ENCODE results near the gene PTPRD. TPM values are rescaled to one million over a fixed set of nuclear protein-coding genes. Genes with fewer than 3 reads are reported as not detected.

The PTPRD gene
- total RNA-seq, 1 donor = 11.5 TPM

DNA sequence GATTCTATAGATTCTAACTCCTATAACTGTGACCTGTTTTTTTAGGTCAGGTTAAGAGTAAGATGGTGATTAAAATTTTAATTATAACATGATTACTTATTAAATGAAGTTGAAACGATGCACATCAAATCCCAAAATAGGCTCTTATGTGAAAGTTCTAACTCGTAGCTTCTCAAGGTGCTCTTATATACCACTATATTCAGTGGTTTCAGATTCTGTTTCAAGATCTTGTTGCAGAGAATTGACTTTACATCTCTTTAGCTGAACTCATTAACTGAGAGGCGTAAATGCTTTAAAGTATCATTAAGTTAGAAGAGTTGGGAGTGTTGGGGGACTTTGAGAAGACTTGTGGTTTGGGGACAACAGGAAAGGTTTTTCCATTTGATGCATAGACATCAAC lies 1399.8 kb downstream of the PTPRD start:
- H3K4me3 ChIP-seq (ENCODE audit: low read depth, low read length) = no peak overlapping the region
- TF ChIP-seq, protein P1, sequence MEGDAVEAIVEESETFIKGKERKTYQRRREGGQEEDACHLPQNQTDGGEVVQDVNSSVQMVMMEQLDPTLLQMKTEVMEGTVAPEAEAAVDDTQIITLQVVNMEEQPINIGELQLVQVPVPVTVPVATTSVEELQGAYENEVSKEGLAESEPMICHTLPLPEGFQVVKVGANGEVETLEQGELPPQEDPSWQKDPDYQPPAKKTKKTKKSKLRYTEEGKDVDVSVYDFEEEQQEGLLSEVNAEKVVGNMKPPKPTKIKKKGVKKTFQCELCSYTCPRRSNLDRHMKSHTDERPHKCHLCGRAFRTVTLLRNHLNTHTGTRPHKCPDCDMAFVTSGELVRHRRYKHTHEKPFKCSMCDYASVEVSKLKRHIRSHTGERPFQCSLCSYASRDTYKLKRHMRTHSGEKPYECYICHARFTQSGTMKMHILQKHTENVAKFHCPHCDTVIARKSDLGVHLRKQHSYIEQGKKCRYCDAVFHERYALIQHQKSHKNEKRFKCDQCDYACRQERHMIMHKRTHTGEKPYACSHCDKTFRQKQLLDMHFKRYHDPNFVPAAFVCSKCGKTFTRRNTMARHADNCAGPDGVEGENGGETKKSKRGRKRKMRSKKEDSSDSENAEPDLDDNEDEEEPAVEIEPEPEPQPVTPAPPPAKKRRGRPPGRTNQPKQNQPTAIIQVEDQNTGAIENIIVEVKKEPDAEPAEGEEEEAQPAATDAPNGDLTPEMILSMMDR (IDR thresholded peaks at IDR 0.05; ENCODE audit: insufficient read depth, low read length) = no peak
- DNase-seq (ENCODE audit: low read depth) = no peak

DNA sequence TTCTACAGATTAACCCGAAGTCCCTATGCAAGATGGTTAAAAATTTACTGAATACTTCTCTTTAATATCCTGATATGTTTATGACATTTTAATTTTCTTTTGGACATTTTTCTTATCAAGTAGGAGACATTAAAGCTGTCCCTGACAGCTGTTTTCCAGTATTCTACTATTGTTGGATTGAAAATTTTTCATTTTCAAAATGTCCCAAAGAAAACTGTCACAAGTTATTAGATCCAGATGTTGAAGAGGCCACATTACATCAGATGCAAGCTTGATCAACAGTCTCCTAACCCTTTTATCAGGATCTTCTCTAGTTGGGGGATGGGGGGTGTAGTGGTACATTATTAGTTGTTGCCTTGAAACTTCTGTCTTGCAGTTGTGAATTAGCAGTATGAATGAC lies 1410.5 kb downstream of the PTPRD start:
- TF ChIP-seq, protein P1 (IDR thresholded peaks at IDR 0.05; ENCODE audit: insufficient read depth, low read length) = no peak
- DNase-seq (ENCODE audit: low read depth) = no peak
- H3K4me3 ChIP-seq (ENCODE audit: low read depth, low read length) = no peak overlapping the region

DNA sequence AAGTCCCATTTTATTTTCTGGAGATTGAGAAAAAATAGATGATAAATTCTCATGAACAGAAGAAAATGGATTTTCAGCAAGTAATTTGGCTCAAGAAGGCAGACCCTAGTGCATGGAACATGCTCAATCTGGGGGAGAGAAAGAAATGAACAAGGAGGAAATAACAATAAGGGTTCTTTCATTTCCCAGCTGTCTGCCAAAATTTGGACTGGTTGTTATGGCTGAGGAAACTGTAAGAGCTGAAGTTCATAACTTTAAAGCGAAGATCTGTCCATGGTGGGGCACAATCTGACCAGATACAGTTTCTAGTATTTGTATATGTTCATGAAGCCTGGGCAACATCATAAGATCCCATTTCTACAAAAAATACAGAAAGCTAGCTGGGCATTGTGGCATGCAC lies 1426.7 kb downstream of the PTPRD start:
- no peak overlapping the region for H3K4me3 ChIP-seq (ENCODE audit: low read depth, low read length)
- TF ChIP-seq, protein P1 (IDR thresholded peaks at IDR 0.05; ENCODE audit: insufficient read depth, low read length) = no peak
- no peak for DNase-seq (ENCODE audit: low read depth)

DNA sequence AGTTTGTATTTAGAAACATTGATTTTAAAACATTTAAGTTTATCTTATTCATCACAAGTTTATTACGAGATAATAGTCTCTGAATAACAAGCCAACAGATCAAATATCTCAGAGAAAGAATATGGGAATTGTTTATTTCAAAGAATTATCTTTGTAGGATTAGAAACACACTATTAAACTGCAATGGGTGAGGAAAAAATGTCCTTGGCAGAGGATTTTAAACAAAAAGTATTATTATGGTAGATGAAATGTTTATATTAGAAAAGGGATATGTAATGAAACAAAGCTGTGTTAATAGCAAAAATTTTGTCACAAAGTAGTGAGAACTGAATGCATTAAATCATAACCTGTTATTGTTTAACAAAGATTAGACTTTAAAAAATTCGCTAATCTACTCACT lies 1430.4 kb downstream of the PTPRD start:
- no peak overlapping the region for H3K4me3 ChIP-seq (ENCODE audit: low read depth, low read length)
- TF ChIP-seq, protein P1 (IDR thresholded peaks at IDR 0.05; ENCODE audit: insufficient read depth, low read length) = no peak
- DNase-seq (ENCODE audit: low read depth) = no peak

DNA sequence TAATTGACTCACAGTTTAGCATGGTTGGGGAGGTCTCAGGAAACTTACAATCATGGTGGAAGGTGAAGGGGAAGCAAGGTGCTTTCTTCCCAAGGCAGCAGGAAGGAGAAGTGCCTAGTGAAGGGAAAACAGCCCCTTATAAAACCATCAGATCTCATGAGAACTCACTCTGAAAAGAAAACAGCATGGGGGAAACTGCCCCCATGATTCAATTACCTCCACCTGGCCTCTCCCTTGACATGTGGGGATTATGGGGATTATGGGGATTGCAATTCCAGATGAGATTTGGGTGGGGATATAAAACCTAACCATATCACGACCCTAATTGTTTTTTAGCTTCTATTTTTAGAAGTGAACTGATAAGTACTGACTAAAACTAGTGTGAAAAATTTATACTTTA lies 1435.7 kb downstream of the PTPRD start:
- no peak for DNase-seq (ENCODE audit: low read depth)
- H3K4me3 ChIP-seq (ENCODE audit: low read depth, low read length) = no peak overlapping the region
- TF ChIP-seq, protein P1 (IDR thresholded peaks at IDR 0.05; ENCODE audit: insufficient read depth, low read length) = no peak

DNA sequence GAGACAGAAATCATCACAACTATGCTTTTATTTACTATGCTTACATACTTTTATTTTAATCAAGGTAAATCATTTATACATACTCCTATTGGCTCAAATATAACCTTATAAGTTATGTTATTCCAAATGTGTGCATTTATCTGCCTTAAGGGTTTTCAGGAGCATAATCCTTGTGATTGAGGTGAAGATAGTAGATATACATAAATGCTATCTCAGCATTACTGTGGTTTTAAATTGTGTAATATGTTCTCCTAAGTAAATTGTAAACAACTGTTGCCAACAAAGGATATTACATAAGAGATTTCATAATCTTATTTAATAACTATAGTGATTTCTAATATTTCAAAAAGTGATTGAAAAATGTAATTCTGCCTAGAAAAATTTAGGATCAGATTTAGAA lies 1438.4 kb downstream of the PTPRD start:
- TF ChIP-seq, protein P1 (IDR thresholded peaks at IDR 0.05; ENCODE audit: insufficient read depth, low read length) = no peak
- H3K4me3 ChIP-seq (ENCODE audit: low read depth, low read length) = no peak overlapping the region
- DNase-seq (ENCODE audit: low read depth) = no peak

DNA sequence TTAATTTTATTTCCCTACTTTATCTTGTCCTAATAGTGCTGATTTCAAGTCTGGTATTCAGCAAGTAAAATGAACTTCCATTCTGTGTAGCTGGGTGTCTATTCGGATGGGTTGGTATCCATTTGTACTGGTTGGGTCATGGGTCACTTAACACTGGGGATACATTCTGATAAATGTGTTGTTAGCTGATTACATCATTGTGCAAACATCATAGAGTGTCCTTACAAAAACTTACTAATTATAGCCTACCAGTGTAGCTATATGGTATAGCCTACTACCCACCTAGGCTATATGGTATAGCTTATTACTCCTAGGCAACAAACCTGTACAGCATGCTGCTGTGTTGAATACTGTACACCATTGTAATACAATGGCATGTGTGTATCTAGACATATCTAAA lies 1439.5 kb downstream of the PTPRD start:
- no peak for DNase-seq (ENCODE audit: low read depth)
- TF ChIP-seq, protein P1 (IDR thresholded peaks at IDR 0.05; ENCODE audit: insufficient read depth, low read length) = no peak
- no peak overlapping the region for H3K4me3 ChIP-seq (ENCODE audit: low read depth, low read length)
